ENCODE data around the gene EBF3.

DNA sequence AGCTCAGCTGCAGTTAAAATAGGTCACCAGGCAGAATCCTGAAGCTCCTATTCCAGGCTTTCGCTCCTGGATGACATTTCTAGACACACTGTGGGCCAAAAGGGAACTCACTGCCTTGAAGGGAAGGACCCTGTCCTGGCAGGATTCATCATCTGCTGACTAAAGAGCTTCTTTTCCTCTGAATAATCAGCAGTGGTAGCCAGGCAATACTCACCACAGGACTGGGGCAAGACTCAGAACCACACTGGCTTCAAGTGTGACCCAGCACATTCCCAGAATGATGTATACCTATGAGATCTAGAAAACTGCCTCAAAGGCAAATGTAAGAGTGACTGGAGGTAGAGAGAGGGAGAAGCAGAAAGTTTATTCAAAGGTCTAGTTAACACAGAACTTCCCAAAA is 29.5 kb upstream of the EBF3 start:
- TF ChIP-seq TAF1 (IDR thresholded peaks at IDR 0.05; ENCODE audit: borderline replicate concordance, insufficient read depth, low read length) (no peak), POLR2AphosphoS5 (IDR thresholded peaks at IDR 0.05; ENCODE audit: low read depth, low read length) (no peak), FOXP2 (optimal IDR thresholded peaks at IDR 0.05; ENCODE audit: borderline replicate concordance, extremely low read depth, extremely low read length, insufficient read depth) (no peak)
- TF ChIP-seq, protein P1, sequence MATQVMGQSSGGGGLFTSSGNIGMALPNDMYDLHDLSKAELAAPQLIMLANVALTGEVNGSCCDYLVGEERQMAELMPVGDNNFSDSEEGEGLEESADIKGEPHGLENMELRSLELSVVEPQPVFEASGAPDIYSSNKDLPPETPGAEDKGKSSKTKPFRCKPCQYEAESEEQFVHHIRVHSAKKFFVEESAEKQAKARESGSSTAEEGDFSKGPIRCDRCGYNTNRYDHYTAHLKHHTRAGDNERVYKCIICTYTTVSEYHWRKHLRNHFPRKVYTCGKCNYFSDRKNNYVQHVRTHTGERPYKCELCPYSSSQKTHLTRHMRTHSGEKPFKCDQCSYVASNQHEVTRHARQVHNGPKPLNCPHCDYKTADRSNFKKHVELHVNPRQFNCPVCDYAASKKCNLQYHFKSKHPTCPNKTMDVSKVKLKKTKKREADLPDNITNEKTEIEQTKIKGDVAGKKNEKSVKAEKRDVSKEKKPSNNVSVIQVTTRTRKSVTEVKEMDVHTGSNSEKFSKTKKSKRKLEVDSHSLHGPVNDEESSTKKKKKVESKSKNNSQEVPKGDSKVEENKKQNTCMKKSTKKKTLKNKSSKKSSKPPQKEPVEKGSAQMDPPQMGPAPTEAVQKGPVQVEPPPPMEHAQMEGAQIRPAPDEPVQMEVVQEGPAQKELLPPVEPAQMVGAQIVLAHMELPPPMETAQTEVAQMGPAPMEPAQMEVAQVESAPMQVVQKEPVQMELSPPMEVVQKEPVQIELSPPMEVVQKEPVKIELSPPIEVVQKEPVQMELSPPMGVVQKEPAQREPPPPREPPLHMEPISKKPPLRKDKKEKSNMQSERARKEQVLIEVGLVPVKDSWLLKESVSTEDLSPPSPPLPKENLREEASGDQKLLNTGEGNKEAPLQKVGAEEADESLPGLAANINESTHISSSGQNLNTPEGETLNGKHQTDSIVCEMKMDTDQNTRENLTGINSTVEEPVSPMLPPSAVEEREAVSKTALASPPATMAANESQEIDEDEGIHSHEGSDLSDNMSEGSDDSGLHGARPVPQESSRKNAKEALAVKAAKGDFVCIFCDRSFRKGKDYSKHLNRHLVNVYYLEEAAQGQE (IDR thresholded peaks at IDR 0.05; ENCODE audit: insufficient read depth in 1 of 2, low read depth in 2 of 2, low read length in 2 of 2): no peak

Measured in PFSK-1 (cell line).